ENCODE measurements around the gene R3HDML.

GRCh38 chr20:44345147-44345546, 8.3 kb downstream of the R3HDML start:
- TF ChIP-seq CTCF (IDR thresholded peaks at IDR 0.05) (no peak), POLR2A (IDR thresholded peaks at IDR 0.05) (no peak)
